ENCODE data around the gene ANO1.

The ANO1 gene

DNA sequence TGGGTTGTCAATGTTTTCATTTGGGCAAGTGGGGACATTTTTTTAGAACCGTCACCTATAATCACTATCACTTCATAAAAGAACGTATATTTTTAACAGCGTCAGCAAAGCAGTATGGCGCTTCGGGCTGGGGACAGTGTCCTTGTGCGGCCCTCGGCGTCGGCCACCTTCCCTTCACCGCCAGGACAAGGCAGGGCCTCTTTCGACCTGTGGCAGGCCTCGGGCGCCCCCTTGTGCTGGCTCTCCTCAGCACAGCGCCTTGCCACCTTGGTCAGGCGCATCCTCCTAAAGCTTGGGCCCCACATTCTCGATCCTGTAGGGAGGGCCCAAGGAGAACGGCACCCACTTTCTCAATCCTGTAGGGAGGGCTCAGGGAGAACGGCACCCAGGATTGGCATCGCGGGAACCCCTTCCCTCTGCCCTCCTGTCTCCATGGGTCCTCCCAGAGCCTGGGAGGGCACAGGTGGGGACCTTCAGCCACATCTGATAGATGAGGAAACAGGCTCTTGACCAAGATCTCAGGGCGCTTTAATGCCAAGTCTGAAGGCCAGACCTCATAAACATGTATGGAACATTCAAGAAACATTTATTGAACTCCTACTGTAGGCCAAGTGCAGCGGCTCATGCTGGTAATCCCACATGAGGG is 113.5 kb downstream of the ANO1 start:
- no peak overlapping the region for H2BK120ac ChIP-seq (ENCODE audit: low read depth, low read length)
- peak overlapping the region; percentile 7 for H4K8ac ChIP-seq (ENCODE audit: low read length)
- no peak overlapping the region for H2AFZ ChIP-seq (ENCODE audit: low read depth, low read length)
- H3K18ac ChIP-seq (ENCODE audit: low read depth in 1 of 2, low read length in 2 of 2): no peak overlapping the region
- no peak overlapping the region for H4K91ac ChIP-seq (ENCODE audit: low read length)
- peaks cover 24 to 31% of the 10 kb centered on the region in 2 experiments for H3K27me3 ChIP-seq (ENCODE audit: control insufficient read depth in 1 of 2, insufficient read depth in 1 of 2, low read length in 2 of 2)
- H3K14ac ChIP-seq (ENCODE audit: low read length in 2 of 2): no peak overlapping the region
- H3K9ac ChIP-seq (ENCODE audit: low read length): peak overlapping the region; percentile 15
- H3K27ac ChIP-seq (ENCODE audit: low read length, poor library complexity, severe bottlenecking): no peak overlapping the region
- no peak overlapping the region for H2AK5ac ChIP-seq (ENCODE audit: low read length, severe bottlenecking)
- 16% methylated on average over 22 of the region's 22 CpGs for WGBS
- no peak overlapping the region for H3K4ac ChIP-seq (ENCODE audit: low read depth in 1 of 2, low read length in 2 of 2)
- no peaks in the 10 kb centered on the region for H3K79me1 ChIP-seq (replicated peaks; ENCODE audit: low read length, poor library complexity, severe bottlenecking)
- H3K4me3 ChIP-seq (ENCODE audit: insufficient read depth in 1 of 2, low read depth in 1 of 2, low read length in 2 of 2): no peak overlapping the region
- H3K9me3 ChIP-seq (ENCODE audit: control insufficient read depth, low read length): no peaks in the 10 kb centered on the region
- no peak overlapping the region for H2BK12ac ChIP-seq (ENCODE audit: low read length in 2 of 2)
- no peak overlapping the region for H3K4me2 ChIP-seq (ENCODE audit: low read length, poor library complexity, severe bottlenecking)
- peak; percentile 63 for DNase-seq
- H3K4me1 ChIP-seq (ENCODE audit: control insufficient read depth, insufficient read depth, low read depth, low read length): peaks cover 2% of the 10 kb centered on the region
- no peak overlapping the region for H2BK5ac ChIP-seq (ENCODE audit: low read depth, low read length, poor library complexity, severe bottlenecking)
- peak overlapping the region; percentile 3 for H2BK15ac ChIP-seq (ENCODE audit: low read depth, poor library complexity, severe bottlenecking)
- no peaks in the 10 kb centered on the region for H3K36me3 ChIP-seq (ENCODE audit: control insufficient read depth in 1 of 2, insufficient read depth in 2 of 2, low read depth in 1 of 2, low read length in 2 of 2)
- no peak overlapping the region for H3K23ac ChIP-seq (ENCODE audit: low read length in 2 of 2)

- Histone ChIP-seq H2BK5ac (ENCODE audit: low read depth, low read length, poor library complexity, severe bottlenecking) (no peak overlapping the region), H2AFZ (ENCODE audit: low read depth, low read length) (no peak overlapping the region), H3K4me1 (ENCODE audit: control insufficient read depth, insufficient read depth, low read depth, low read length) (peaks cover 2% of the 10 kb centered on the region), H3K36me3 (ENCODE audit: control insufficient read depth in 1 of 2, insufficient read depth in 2 of 2, low read depth in 1 of 2, low read length in 2 of 2) (no peaks in the 10 kb centered on the region), H2AK5ac (ENCODE audit: low read length, severe bottlenecking) (no peak overlapping the region), H2BK15ac (ENCODE audit: low read depth, poor library complexity, severe bottlenecking) (no peak overlapping the region), H3K27me3 (ENCODE audit: control insufficient read depth in 1 of 2, insufficient read depth in 1 of 2, low read length in 2 of 2) (peaks cover 12 to 19% of the 10 kb centered on the region in 2 experiments), H3K4ac (ENCODE audit: low read depth in 1 of 2, low read length in 2 of 2) (no peak overlapping the region), H2BK120ac (ENCODE audit: low read depth, low read length) (no peak overlapping the region), H3K27ac (ENCODE audit: low read length, poor library complexity, severe bottlenecking) (no peak overlapping the region), H3K14ac (ENCODE audit: low read length in 2 of 2) (peak overlapping the region in 1 of 2 experiments; percentile 31), H3K4me3 (ENCODE audit: insufficient read depth in 1 of 2, low read depth in 1 of 2, low read length in 2 of 2) (no peak overlapping the region), H4K8ac (ENCODE audit: low read length) (peak overlapping the region; percentile 12), H3K9ac (ENCODE audit: low read length) (no peak overlapping the region), H3K23ac (ENCODE audit: low read length in 2 of 2) (no peak overlapping the region), H3K79me1 (replicated peaks; ENCODE audit: low read length, poor library complexity, severe bottlenecking) (no peaks in the 10 kb centered on the region), H2BK12ac (ENCODE audit: low read length in 2 of 2) (no peak overlapping the region), H4K91ac (ENCODE audit: low read length) (no peak overlapping the region), H3K9me3 (ENCODE audit: control insufficient read depth, low read length) (no peaks in the 10 kb centered on the region), H3K4me2 (ENCODE audit: low read length, poor library complexity, severe bottlenecking) (no peak overlapping the region), H3K18ac (ENCODE audit: low read depth in 1 of 2, low read length in 2 of 2) (peak overlapping the region in 1 of 2 experiments; percentile 42)
- 80% methylated on average over 13 of the region's 15 CpGs for WGBS
- no peak for DNase-seq
These were observed 114.7 kb downstream of the ANO1 start for GRCh38 chr11:70192666-70193410.

GRCh38 chr11:70193411-70194292 is 115.5 kb downstream of the ANO1 start:
- DNase-seq: no peak
- Histone ChIP-seq H3K27me3 (ENCODE audit: control insufficient read depth in 1 of 2, insufficient read depth in 1 of 2, low read length in 2 of 2) (peaks cover 5 to 12% of the 10 kb centered on the region in 2 experiments), H3K79me1 (replicated peaks; ENCODE audit: low read length, poor library complexity, severe bottlenecking) (no peaks in the 10 kb centered on the region), H2BK15ac (ENCODE audit: low read depth, poor library complexity, severe bottlenecking) (no peak overlapping the region), H2BK12ac (ENCODE audit: low read length in 2 of 2) (no peak overlapping the region), H3K9me3 (ENCODE audit: control insufficient read depth, low read length) (no peaks in the 10 kb centered on the region), H3K4me3 (ENCODE audit: insufficient read depth in 1 of 2, low read depth in 1 of 2, low read length in 2 of 2) (no peak overlapping the region), H3K18ac (ENCODE audit: low read depth in 1 of 2, low read length in 2 of 2) (no peak overlapping the region), H4K8ac (ENCODE audit: low read length) (no peak overlapping the region), H3K36me3 (ENCODE audit: control insufficient read depth in 1 of 2, insufficient read depth in 2 of 2, low read depth in 1 of 2, low read length in 2 of 2) (no peaks in the 10 kb centered on the region), H2BK120ac (ENCODE audit: low read depth, low read length) (no peak overlapping the region), H3K4me1 (ENCODE audit: control insufficient read depth, insufficient read depth, low read depth, low read length) (peaks cover 2% of the 10 kb centered on the region), H2BK5ac (ENCODE audit: low read depth, low read length, poor library complexity, severe bottlenecking) (no peak overlapping the region), H3K4ac (ENCODE audit: low read depth in 1 of 2, low read length in 2 of 2) (no peak overlapping the region), H3K27ac (ENCODE audit: low read length, poor library complexity, severe bottlenecking) (no peak overlapping the region), H3K14ac (ENCODE audit: low read length in 2 of 2) (peak overlapping the region in 1 of 2 experiments; percentile 20), H3K4me2 (ENCODE audit: low read length, poor library complexity, severe bottlenecking) (no peak overlapping the region), H3K9ac (ENCODE audit: low read length) (no peak overlapping the region), H4K91ac (ENCODE audit: low read length) (no peak overlapping the region), H3K23ac (ENCODE audit: low read length in 2 of 2) (no peak overlapping the region), H2AK5ac (ENCODE audit: low read length, severe bottlenecking) (no peak overlapping the region), H2AFZ (ENCODE audit: low read depth, low read length) (no peak overlapping the region)
- WGBS: 90% methylated on average over 7 of the region's 7 CpGs

Data from mesenchymal stem cell (in vitro differentiated cells and primary cell).